HepG2 (cell line): Measurements from ENCODE around the gene DOCK11. TPM values are rescaled to one million over a fixed set of nuclear protein-coding genes. Genes with fewer than 3 reads are reported as not detected.

Experiments used
- ATAC-seq: fragments of 200-7000 bp; cut with Tn5 transposase; 3 replicates; pipeline ENCODE4 v1.9.1; 2020; ENCODE audit warnings: mild to moderate bottlenecking, moderate library complexity
- BruUV-seq: library from RNA; stranded (reverse); fragments of 400-500 nt; replicated peaks from 2 replicates; lab custom pipeline; 2021; lab: Mats Ljungman, UMichigan
- CTCF ChIA-PET: fragments of 300-600 bp; formaldehyde crosslinking; extraction: SDS; loops from one replicate; lab custom pipeline; 2021; ENCODE audit warnings: low total read pairs, inconsistent platforms, low intra/inter-chr PET ratio; lab: Yijun Ruan, JAX
- POLR2A ChIA-PET: fragments of 350-600 bp; sonication (Branson Sonifier 250); formaldehyde crosslinking; loops from one replicate; lab custom pipeline; 2020; ENCODE audit warnings: antibody characterized with exemption, inconsistent platforms; lab: Yijun Ruan, JAX
- DNase-seq: peaks from one replicate; pipeline ENCODE4 v3.0.0-alpha.2; 2015; ENCODE audit warnings: low spot score
- FAIRE-seq: peaks from 3 replicates; lab custom pipeline; 2011; peaks lifted over from hg19 to GRCh38; lab: Jason Lieb, UNC
- H2AFZ ChIP-seq: one replicate; pipeline ENCODE4 v1.6.1; 2011; ENCODE audit warnings: low read length, inconsistent platforms
- H3K27ac ChIP-seq: fragments of 300-600 bp; 3 replicates; pipeline ENCODE4 v1.8.0; 2011; ENCODE audit warnings: mixed run types, mild to moderate bottlenecking, mixed read lengths, low read length, inconsistent platforms; ENCODE audit not compliant: insufficient read depth; ENCODE audit errors: extremely low read length
- H3K27me3 ChIP-seq, 2 experiments: fragments of 200-600 bp in 1 of 2; 2 replicates in 1 of 2; 3 replicates in 1 of 2; pipeline versions ENCODE4 v1.6.0 to v1.8.0; 2011; ENCODE audit warnings: low read length in 2 of 2, mild to moderate bottlenecking in 2 of 2, moderate library complexity in 2 of 2, inconsistent platforms in 1 of 2; ENCODE audit not compliant: insufficient read depth in 2 of 2, control insufficient read depth in 1 of 2
- H3K36me3 ChIP-seq, 2 experiments: fragments of 200-600 bp in 1 of 2; replicated peaks in 1 of 2; 2 replicates in 1 of 2; 3 replicates in 1 of 2; pipeline versions ENCODE4 v1.5.1 to v1.8.0; 2011; ENCODE audit warnings: low read length in 2 of 2, inconsistent platforms in 1 of 2; ENCODE audit not compliant: insufficient read depth in 2 of 2, control insufficient read depth in 1 of 2
- H3K4me1 ChIP-seq: 2 replicates; pipeline ENCODE4 v1.5.1; 2012; ENCODE audit warnings: low read length, inconsistent platforms; ENCODE audit not compliant: insufficient read depth
- H3K4me2 ChIP-seq: 2 replicates; pipeline ENCODE4 v1.6.0; 2011; ENCODE audit warnings: low read depth, low read length, inconsistent platforms
- H3K4me3 ChIP-seq, 3 experiments: fragments of 200-600 bp in 1 of 3; sonication (generic), shearing (Covaris generic) in 1 of 3; replicated peaks in 1 of 3; 2 replicates each; pipeline ENCODE4 v1.5.1; 2011 to 2016; ENCODE audit warnings: low read length in 3 of 3, inconsistent platforms in 2 of 3, low read depth in 2 of 3, mild to moderate bottlenecking in 2 of 3, control low read depth in 1 of 3, mixed read lengths in 1 of 3; ENCODE audit not compliant: insufficient read depth in 1 of 3
- H3K79me2 ChIP-seq: one replicate; pipeline ENCODE4 v1.6.1; 2011; ENCODE audit warnings: low read length, inconsistent platforms; ENCODE audit not compliant: insufficient read depth
- H3K9ac ChIP-seq: 2 replicates; pipeline ENCODE4 v1.6.0; 2011; ENCODE audit warnings: mild to moderate bottlenecking, low read depth, low read length, inconsistent platforms; ENCODE audit not compliant: insufficient read depth
- H3K9me3 ChIP-seq: 2 replicates; pipeline ENCODE4 v1.5.1; 2012; ENCODE audit warnings: mild to moderate bottlenecking, low read length
- H4K20me1 ChIP-seq: 2 replicates; pipeline ENCODE4 v1.6.0; 2011; ENCODE audit warnings: inconsistent platforms, mild to moderate bottlenecking, low read length, moderate library complexity; ENCODE audit not compliant: insufficient read depth
- DBP ChIP-seq: sonication (generic); formaldehyde crosslinking; IDR thresholded peaks from 2 replicates; pipeline ENCODE4 v1.4.0; 2020; ENCODE audit warnings: missing genetic modification reagents; ENCODE audit errors: not compliant biosample characterization
- EED ChIP-seq: sonication (generic); formaldehyde crosslinking; IDR thresholded peaks from 2 replicates; pipeline ENCODE4 v1.5.0; 2020; ENCODE audit warnings: mild to moderate bottlenecking, missing genetic modification reagents
- EZH2 ChIP-seq: conservative IDR thresholded peaks from 2 replicates; pipeline ENCODE4 v1.6.1; 2012; ENCODE audit warnings: mild to moderate bottlenecking, low read depth, low read length, moderate library complexity
- FOXA3 ChIP-seq: IDR thresholded peaks from 2 replicates; pipeline ENCODE4 v1.6.1; 2016; ENCODE audit warnings: missing genetic modification reagents, missing compliant biosample characterization
- KIAA2018 ChIP-seq: sonication (generic); formaldehyde crosslinking; IDR thresholded peaks from 2 replicates; pipeline ENCODE4 v1.5.0; 2020; ENCODE audit warnings: mild to moderate bottlenecking, missing genetic modification reagents, borderline replicate concordance
- WGBS: methylation state at CpG from one replicate; pipeline ENCODE4 v1.1.6; 2017; ENCODE audit warnings: low lambda C conversion rate; 5-methylcytosine and 5-hydroxymethylcytosine counted together
- in situ Hi-C: cut with HindIII; loops from 2 replicates; pipeline ENCODE4 v1.10.0; 2017; ENCODE audit warnings: low pct_unique_long_range_greater_than_20kb; ENCODE audit not compliant: extremely low pct_ligation_motif_present
- intact Hi-C: fragments of 100-400 bp; cut with micrococcal nuclease; formaldehyde crosslinking; loops from one replicate; pipeline ENCODE4 v1.10.0; 2022; ENCODE audit not compliant: unreplicated experiment
- polyA plus RNA-seq, 8 experiments: library from polyadenylated mRNA; depleted of rRNA in 3 of 8; stranded (reverse) in 7 of 8; unstranded in 1 of 8; fragments of >200 nt; fragmentation: Illumina TruSeq in 4 of 8; extraction: Trizol in 4 of 8; gene quantifications; 2 replicates each; pipeline versions ENCODE4 v1.2.1 to v1.2.3, GENCODE V29; 2011 to 2016; ENCODE audit warnings: low read depth in 4 of 8, missing spikeins in 1 of 8, mixed read lengths in 1 of 8; ENCODE audit not compliant: insufficient read depth in 1 of 8
- total RNA-seq, 5 experiments: library from RNA; depleted of rRNA; stranded (reverse); fragments of >200 nt; fragmentation: Illumina TruSeq; extraction: Trizol; gene quantifications; 2 replicates each; pipeline ENCODE4 v1.2.3, GENCODE V29; 2016; ENCODE audit warnings: low read depth in 1 of 5

DOCK11 gene
- total and polyA plus RNA-seq, 2 of the 13 experiments (the other 11 are each of a cell fraction or from before 2014, with no cell fraction given), result 0.02 to 0.12 TPM

- DNase-seq (peak; percentile 0), FAIRE-seq (no peak), ATAC-seq (no peak)
- H3K36me3 ChIP-seq, result no peaks in the 10 kb centered on the region
- no peaks in the 10 kb centered on the region for H3K9me3 ChIP-seq
- H2AFZ ChIP-seq, result no peak overlapping the region
- no peaks in the 10 kb centered on the region for H4K20me1 ChIP-seq
- TF ChIP-seq FOXA3 (CRISPR knock-in tag) (peak; percentile 38; the same call in 1 of the 2 replicates), DBP (no peak)
- BruUV-seq, result no TSS peak
- WGBS, result 8% methylated on average over 3 of the region's 3 CpGs
- H3K4me2 ChIP-seq, result no peak overlapping the region
- in situ Hi-C loops (no loop called here), intact Hi-C loops (no loop called here)
- no peak overlapping the region for H3K9ac ChIP-seq
- ChIA-PET CTCF (no interaction called here), POLR2A (no interaction called here)
- H3K4me3 ChIP-seq, result no peak overlapping the region
- no peak overlapping the region for H3K27ac ChIP-seq
- H3K79me2 ChIP-seq, result no peaks in the 10 kb centered on the region
- no peaks in the 10 kb centered on the region for H3K27me3 ChIP-seq
- no peaks in the 10 kb centered on the region for H3K4me1 ChIP-seq
Observed at GRCh38 chrX:118666521-118666920, 170.9 kb downstream of the DOCK11 start.

- BruUV-seq, result no TSS peak
- WGBS, result 87% methylated on average over 3 of the region's 4 CpGs
- intact Hi-C loops, result no loop called here
- in situ Hi-C loops, result no loop called here
- Histone ChIP-seq H3K4me2 (no peak overlapping the region), H3K9ac (no peak overlapping the region), H2AFZ (no peak overlapping the region), H3K4me3 (no peak overlapping the region), H3K27ac (no peak overlapping the region), H3K27me3 (no peaks in the 10 kb centered on the region), H3K36me3 (no peaks in the 10 kb centered on the region), H3K9me3 (no peaks in the 10 kb centered on the region), H3K79me2 (no peaks in the 10 kb centered on the region), H3K4me1 (no peaks in the 10 kb centered on the region), H4K20me1 (no peaks in the 10 kb centered on the region)
- DNase-seq (no peak), FAIRE-seq (no peak), ATAC-seq (no peak)
- ChIA-PET CTCF (no interaction called here), POLR2A (no interaction called here)
- TF ChIP-seq EED (CRISPR knock-in tag) (no peak), EZH2 (no peak), KIAA2018 (CRISPR knock-in tag) (no peak)
Observed at GRCh38 chrX:118669435-118669834, 173.8 kb downstream of the DOCK11 start.
